Measurements from ENCODE around the gene MYO19.

MYO19 gene

DNA sequence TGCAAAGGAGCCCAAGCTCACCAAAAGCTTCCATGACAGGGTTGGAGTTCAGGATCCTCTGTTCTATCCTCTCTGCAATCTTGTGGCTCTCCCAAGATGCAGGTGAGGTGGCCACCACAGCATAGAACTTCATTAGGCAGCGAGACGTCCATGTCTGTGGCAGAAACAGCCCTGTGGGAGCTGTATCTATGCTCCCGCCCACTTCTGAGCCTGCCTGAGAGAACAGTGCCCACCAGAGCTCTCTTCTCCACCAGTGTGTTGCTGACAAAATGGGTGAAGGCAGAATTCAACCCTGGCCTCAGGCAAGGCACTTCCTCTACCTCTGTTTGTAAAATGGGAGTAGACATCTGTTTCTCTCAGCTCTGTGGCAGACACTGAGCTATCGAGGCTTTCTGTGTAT is 18.8 kb downstream of the MYO19 start:
- H3K27me3 ChIP-seq (ENCODE audit: insufficient read depth, poor library complexity, severe bottlenecking), result no peaks in the 10 kb centered on the region
- TF ChIP-seq, protein P1, sequence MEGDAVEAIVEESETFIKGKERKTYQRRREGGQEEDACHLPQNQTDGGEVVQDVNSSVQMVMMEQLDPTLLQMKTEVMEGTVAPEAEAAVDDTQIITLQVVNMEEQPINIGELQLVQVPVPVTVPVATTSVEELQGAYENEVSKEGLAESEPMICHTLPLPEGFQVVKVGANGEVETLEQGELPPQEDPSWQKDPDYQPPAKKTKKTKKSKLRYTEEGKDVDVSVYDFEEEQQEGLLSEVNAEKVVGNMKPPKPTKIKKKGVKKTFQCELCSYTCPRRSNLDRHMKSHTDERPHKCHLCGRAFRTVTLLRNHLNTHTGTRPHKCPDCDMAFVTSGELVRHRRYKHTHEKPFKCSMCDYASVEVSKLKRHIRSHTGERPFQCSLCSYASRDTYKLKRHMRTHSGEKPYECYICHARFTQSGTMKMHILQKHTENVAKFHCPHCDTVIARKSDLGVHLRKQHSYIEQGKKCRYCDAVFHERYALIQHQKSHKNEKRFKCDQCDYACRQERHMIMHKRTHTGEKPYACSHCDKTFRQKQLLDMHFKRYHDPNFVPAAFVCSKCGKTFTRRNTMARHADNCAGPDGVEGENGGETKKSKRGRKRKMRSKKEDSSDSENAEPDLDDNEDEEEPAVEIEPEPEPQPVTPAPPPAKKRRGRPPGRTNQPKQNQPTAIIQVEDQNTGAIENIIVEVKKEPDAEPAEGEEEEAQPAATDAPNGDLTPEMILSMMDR (IDR thresholded peaks at IDR 0.05; ENCODE audit: insufficient read depth, low read length), result no peak
- TF ChIP-seq, protein P2, sequence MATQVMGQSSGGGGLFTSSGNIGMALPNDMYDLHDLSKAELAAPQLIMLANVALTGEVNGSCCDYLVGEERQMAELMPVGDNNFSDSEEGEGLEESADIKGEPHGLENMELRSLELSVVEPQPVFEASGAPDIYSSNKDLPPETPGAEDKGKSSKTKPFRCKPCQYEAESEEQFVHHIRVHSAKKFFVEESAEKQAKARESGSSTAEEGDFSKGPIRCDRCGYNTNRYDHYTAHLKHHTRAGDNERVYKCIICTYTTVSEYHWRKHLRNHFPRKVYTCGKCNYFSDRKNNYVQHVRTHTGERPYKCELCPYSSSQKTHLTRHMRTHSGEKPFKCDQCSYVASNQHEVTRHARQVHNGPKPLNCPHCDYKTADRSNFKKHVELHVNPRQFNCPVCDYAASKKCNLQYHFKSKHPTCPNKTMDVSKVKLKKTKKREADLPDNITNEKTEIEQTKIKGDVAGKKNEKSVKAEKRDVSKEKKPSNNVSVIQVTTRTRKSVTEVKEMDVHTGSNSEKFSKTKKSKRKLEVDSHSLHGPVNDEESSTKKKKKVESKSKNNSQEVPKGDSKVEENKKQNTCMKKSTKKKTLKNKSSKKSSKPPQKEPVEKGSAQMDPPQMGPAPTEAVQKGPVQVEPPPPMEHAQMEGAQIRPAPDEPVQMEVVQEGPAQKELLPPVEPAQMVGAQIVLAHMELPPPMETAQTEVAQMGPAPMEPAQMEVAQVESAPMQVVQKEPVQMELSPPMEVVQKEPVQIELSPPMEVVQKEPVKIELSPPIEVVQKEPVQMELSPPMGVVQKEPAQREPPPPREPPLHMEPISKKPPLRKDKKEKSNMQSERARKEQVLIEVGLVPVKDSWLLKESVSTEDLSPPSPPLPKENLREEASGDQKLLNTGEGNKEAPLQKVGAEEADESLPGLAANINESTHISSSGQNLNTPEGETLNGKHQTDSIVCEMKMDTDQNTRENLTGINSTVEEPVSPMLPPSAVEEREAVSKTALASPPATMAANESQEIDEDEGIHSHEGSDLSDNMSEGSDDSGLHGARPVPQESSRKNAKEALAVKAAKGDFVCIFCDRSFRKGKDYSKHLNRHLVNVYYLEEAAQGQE (IDR thresholded peaks at IDR 0.05; ENCODE audit: insufficient replicate concordance, low read depth), result no peak
- TF ChIP-seq GABPA (IDR thresholded peaks at IDR 0.05; ENCODE audit: low read depth) (no peak), SPI1 (IDR thresholded peaks at IDR 0.05; ENCODE audit: borderline replicate concordance, low read depth) (no peak), POLR2AphosphoS5 (IDR thresholded peaks at IDR 0.05; ENCODE audit: low read depth) (no peak)
- DNase-seq (ENCODE audit: low read depth in 1 of 2, low spot score in 1 of 2), result no peak

DNA sequence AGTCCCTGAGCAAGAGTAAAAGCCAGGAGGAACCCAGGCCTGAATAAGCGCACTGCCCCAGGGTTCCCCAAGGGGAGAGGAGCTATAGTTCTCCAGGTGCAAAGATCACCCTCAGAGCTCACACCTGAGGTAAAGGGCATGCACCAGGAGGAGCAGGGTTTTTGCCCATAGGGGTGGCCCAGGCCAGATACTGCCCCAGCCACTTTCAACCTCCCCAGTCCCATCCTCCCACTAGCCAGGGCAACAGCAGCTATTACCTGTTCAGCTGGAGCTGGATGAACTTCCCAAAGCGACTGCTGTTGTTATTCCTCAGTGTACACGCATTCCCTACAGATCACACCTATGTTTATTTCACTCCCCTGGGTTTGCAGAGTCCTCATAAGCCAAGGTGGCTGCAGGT is 19.8 kb downstream of the MYO19 start:
- no peak for DNase-seq (ENCODE audit: low read depth in 1 of 2, low spot score in 1 of 2)
- Histone ChIP-seq H3K27ac (replicated peaks) (no peak overlapping the region), H3K4me3 (replicated peaks; ENCODE audit: insufficient read depth, low read length) (no peak overlapping the region), H3K27me3 (ENCODE audit: insufficient read depth, poor library complexity, severe bottlenecking) (no peaks in the 10 kb centered on the region)
- no peak for TF ChIP-seq GABPA (IDR thresholded peaks at IDR 0.05; ENCODE audit: low read depth)
- TF ChIP-seq, protein P2 (IDR thresholded peaks at IDR 0.05; ENCODE audit: insufficient replicate concordance, low read depth), result no peak
- TF ChIP-seq, protein P1 (IDR thresholded peaks at IDR 0.05; ENCODE audit: insufficient read depth, low read length), result no peak
- TF ChIP-seq POLR2AphosphoS5 (IDR thresholded peaks at IDR 0.05; ENCODE audit: low read depth), result no peak
- no peak for TF ChIP-seq SPI1 (IDR thresholded peaks at IDR 0.05; ENCODE audit: borderline replicate concordance, low read depth)

More for the DNA sequence above, 18.8 kb downstream of the MYO19 start:
- Histone ChIP-seq H3K4me3 (replicated peaks; ENCODE audit: insufficient read depth, low read length) (no peak overlapping the region), H3K27ac (replicated peaks) (no peak overlapping the region)

DNA sequence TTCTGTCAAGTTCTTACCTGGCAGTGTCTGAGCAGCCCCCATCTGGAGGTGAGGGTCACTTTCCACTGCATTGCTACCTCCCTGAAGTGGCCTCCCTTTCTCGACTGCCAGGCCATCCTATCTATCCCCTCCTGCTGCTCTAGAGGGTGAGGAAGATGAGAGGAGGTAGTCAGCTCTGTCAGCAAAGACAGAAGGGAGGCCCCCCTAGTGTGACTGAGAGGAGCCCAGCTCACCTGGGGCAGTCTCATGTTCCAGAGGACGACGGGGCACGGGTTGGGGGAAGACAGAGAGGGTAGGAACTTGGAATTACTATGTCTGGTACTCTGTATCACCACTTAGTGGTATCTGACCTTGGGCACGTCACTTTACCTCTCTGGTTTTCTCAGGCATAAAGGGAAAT is 22.0 kb downstream of the MYO19 start:
- Histone ChIP-seq H3K4me3 (replicated peaks; ENCODE audit: insufficient read depth, low read length) (no peak overlapping the region), H3K27me3 (ENCODE audit: insufficient read depth, poor library complexity, severe bottlenecking) (no peaks in the 10 kb centered on the region), H3K27ac (replicated peaks) (no peak overlapping the region)
- TF ChIP-seq POLR2AphosphoS5 (IDR thresholded peaks at IDR 0.05; ENCODE audit: low read depth) (no peak), SPI1 (IDR thresholded peaks at IDR 0.05; ENCODE audit: borderline replicate concordance, low read depth) (no peak), GABPA (IDR thresholded peaks at IDR 0.05; ENCODE audit: low read depth) (no peak)
- TF ChIP-seq, protein P2 (IDR thresholded peaks at IDR 0.05; ENCODE audit: insufficient replicate concordance, low read depth), result no peak
- TF ChIP-seq, protein P1 (IDR thresholded peaks at IDR 0.05; ENCODE audit: insufficient read depth, low read length), result no peak
- DNase-seq (ENCODE audit: low read depth in 1 of 2, low spot score in 1 of 2), result no peak
